IPS-15b (cell line): ENCODE measurements around the gene TXNDC16.
"Not testable (repeated sequence)": the region's sequence is repeated elsewhere in the genome, so short reads cannot be mapped to it uniquely, and the experiment has no call there.

Experiments used
- H3K27me3 ChIP-seq: one replicate; pipeline ENCODE4 v1.6.1; 2013; ENCODE audit warnings: low read length; ENCODE audit not compliant: control insufficient read depth, insufficient read depth
- H3K36me3 ChIP-seq: one replicate; pipeline ENCODE4 v1.6.1; 2013; ENCODE audit warnings: low read length; ENCODE audit not compliant: control insufficient read depth, insufficient read depth
- H3K4me1 ChIP-seq: one replicate; pipeline ENCODE4 v1.6.1; 2013; ENCODE audit warnings: mild to moderate bottlenecking, low read length; ENCODE audit not compliant: control insufficient read depth, insufficient read depth
- H3K4me3 ChIP-seq: one replicate; pipeline ENCODE4 v1.5.1; 2013; ENCODE audit warnings: low read depth, low read length
- H3K9ac ChIP-seq: one replicate; pipeline ENCODE4 v1.6.1; 2013; ENCODE audit warnings: low read depth, mild to moderate bottlenecking, low read length
- H3K9me3 ChIP-seq: one replicate; pipeline ENCODE4 v1.6.1; 2013; ENCODE audit warnings: mild to moderate bottlenecking, low read length; ENCODE audit not compliant: control insufficient read depth, insufficient read depth

Gene TXNDC16

GRCh38 chr14:52531481-52531880, 20.8 kb downstream of the TXNDC16 start:
- Histone ChIP-seq H3K9ac (no peak overlapping the region), H3K27me3 (no peaks in the 10 kb centered on the region), H3K4me3 (no peak overlapping the region), H3K4me1 (no peaks in the 10 kb centered on the region), H3K36me3 (no peaks in the 10 kb centered on the region), H3K9me3 (no peaks in the 10 kb centered on the region)

GRCh38 chr14:52527052-52527451, 25.3 kb downstream of the TXNDC16 start:
- Histone ChIP-seq H3K9me3 (no peaks in the 10 kb centered on the region), H3K9ac (no peak overlapping the region), H3K4me3 (no peak overlapping the region), H3K4me1 (no peaks in the 10 kb centered on the region), H3K36me3 (no peaks in the 10 kb centered on the region), H3K27me3 (no peaks in the 10 kb centered on the region)

- Histone ChIP-seq H3K36me3 (no peaks in the 10 kb centered on the region), H3K27me3 (no peaks in the 10 kb centered on the region), H3K4me3 (no peak overlapping the region), H3K4me1 (no peaks in the 10 kb centered on the region), H3K9me3 (no peaks in the 10 kb centered on the region), H3K9ac (no peak overlapping the region)
Measured at GRCh38 chr14:52522581-52523345, 29.5 kb downstream of the TXNDC16 start.

- Histone ChIP-seq H3K4me1 (no peaks in the 10 kb centered on the region), H3K36me3 (no peaks in the 10 kb centered on the region), H3K27me3 (no peaks in the 10 kb centered on the region), H3K4me3 (no peak overlapping the region), H3K9ac (no peak overlapping the region), H3K9me3 (no peaks in the 10 kb centered on the region)
Measured at GRCh38 chr14:52522033-52522432, 30.3 kb downstream of the TXNDC16 start.

GRCh38 chr14:52514046-52514811, 38.1 kb downstream of the TXNDC16 start:
- Histone ChIP-seq H3K36me3 (no peaks in the 10 kb centered on the region), H3K4me3 (no peak overlapping the region), H3K9ac (no peak overlapping the region), H3K4me1 (peaks cover 2% of the 10 kb centered on the region), H3K9me3 (no peaks in the 10 kb centered on the region), H3K27me3 (no peaks in the 10 kb centered on the region)

GRCh38 chr14:52513249-52513648, 39.1 kb downstream of the TXNDC16 start:
- Histone ChIP-seq H3K27me3 (no peaks in the 10 kb centered on the region), H3K9me3 (no peaks in the 10 kb centered on the region), H3K9ac (no peak overlapping the region), H3K4me3 (no peak overlapping the region), H3K36me3 (no peaks in the 10 kb centered on the region), H3K4me1 (peaks cover 2% of the 10 kb centered on the region)

DNA sequence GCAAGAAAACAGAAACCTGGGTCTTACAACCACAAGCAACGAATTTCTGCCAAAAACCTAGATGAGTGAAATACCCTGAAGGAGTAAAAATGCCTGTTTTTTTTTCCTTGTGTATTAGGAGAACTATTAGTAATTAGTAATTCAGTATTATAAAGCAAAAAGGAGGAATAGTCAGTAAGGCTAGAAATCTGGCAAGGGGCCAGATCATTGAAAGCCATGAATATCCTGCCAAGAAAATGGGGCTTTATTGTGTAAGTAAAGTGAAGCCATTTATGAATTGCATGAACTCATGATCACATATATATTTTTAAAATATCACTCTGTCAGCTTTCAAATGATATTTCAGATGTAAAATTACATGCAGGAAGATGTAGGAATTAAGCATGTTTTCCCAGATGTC, 57.9 kb downstream of the TXNDC16 start:
- Histone ChIP-seq H3K27me3 (no peaks in the 10 kb centered on the region), H3K36me3 (no peaks in the 10 kb centered on the region), H3K4me1 (no peaks in the 10 kb centered on the region), H3K9ac (no peak overlapping the region), H3K4me3 (no peak overlapping the region), H3K9me3 (no peaks in the 10 kb centered on the region)

- Histone ChIP-seq H3K4me3 (no peak overlapping the region), H3K27me3 (no peaks in the 10 kb centered on the region), H3K9ac (no peak overlapping the region), H3K4me1 (no peaks in the 10 kb centered on the region), H3K36me3 (no peaks in the 10 kb centered on the region), H3K9me3 (no peaks in the 10 kb centered on the region)
Measured at GRCh38 chr14:52485350-52485960, 66.8 kb downstream of the TXNDC16 start.

DNA sequence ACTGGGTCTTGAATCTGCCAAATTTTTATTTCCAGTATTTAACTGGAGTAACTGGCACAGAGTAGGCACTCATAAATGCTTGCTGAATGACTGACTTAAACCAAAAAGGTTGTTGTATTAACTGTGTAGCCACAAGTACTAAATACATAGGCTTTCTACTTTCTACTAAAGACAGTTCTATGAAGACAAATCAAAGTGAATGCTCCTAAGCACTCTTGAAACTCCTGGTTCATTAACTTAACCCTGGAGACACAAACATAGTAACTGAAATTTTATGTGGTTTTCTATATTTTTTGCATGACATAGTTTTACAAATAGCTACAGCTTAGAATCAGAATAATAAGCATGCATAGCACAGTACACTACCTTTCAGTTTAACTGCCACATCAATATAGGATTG, 70.4 kb downstream of the TXNDC16 start:
- Histone ChIP-seq H3K9ac (no peak overlapping the region), H3K36me3 (no peaks in the 10 kb centered on the region), H3K4me3 (no peak overlapping the region), H3K4me1 (no peaks in the 10 kb centered on the region), H3K9me3 (no peaks in the 10 kb centered on the region), H3K27me3 (no peaks in the 10 kb centered on the region)

DNA sequence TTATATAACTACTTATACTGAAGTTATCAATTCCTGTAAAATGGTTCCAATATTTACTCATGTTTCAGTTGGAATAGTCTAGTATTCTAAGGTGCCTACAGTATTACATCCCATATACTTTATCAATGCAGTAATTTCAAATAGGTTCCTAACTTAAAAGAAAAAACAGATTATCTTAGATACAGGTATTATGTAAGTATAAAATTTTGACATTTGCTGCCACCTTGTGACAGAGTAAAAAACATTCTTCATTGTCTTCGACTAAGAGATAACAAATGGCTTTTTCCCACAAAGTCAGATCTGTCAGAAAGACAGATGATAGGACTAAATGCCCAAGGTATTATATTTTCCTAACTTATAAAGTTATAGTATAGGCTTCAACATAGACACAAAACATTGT, 78.7 kb downstream of the TXNDC16 start:
- H3K27me3 ChIP-seq: no peaks in the 10 kb centered on the region

DNA sequence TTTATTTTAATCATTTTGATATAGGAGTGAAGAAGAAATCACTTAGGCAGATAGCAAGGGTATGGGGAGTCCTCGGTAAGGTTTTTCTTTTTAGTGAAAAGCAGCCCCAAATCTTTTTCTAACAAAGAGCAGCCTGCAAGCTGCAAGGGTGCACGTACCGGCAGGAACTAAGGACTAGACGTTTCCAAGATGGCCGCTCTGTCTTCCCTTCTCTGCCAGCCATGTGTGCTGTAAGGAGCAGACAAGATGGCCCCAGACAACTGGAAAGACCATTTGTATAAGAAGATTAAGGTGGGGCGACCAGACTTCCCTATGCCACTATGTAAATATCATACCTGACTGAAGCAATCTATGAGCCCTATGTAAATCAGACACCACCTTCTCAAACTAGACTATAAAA, 79.6 kb downstream of the TXNDC16 start:
- no peaks in the 10 kb centered on the region for H3K4me1 ChIP-seq
- no peak overlapping the region for H3K9ac ChIP-seq
- H3K9me3 ChIP-seq: no peaks in the 10 kb centered on the region
- H3K36me3 ChIP-seq: no peaks in the 10 kb centered on the region
- no peaks in the 10 kb centered on the region for H3K27me3 ChIP-seq
- H3K4me3 ChIP-seq: no peak overlapping the region

More for the DNA sequence above, 78.7 kb downstream of the TXNDC16 start:
- no peaks in the 10 kb centered on the region for H3K4me1 ChIP-seq
- no peaks in the 10 kb centered on the region for H3K9me3 ChIP-seq
- H3K36me3 ChIP-seq: no peaks in the 10 kb centered on the region
- H3K9ac ChIP-seq: no peak overlapping the region
- no peak overlapping the region for H3K4me3 ChIP-seq

DNA sequence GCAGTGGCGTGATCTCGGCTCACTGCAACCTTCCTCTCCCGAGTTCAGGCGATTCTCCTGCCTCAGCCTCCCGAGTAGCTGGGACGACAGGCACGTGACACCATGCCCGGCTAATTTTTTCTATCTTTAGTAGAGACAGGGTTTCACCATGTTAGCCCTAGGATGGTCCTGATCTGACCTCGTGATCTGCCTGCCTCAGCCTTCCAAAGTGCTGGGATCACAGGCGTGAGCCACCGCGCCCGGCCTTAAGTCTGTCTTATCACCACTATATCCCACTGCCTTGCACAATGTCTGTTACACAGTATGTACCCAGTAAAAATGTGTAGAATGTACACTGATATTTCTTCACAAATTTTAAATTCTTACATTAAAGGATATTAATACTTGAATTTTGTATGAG, 80.1 kb downstream of the TXNDC16 start:
- H3K9me3 ChIP-seq, H3K4me1 ChIP-seq, H3K27me3 ChIP-seq, H3K9ac ChIP-seq, H3K4me3 ChIP-seq, H3K36me3 ChIP-seq: not testable (repeated sequence)
